Measurements from ENCODE around the gene AKAP7. TPM values are rescaled to one million over a fixed set of nuclear protein-coding genes. Genes with fewer than 3 reads are reported as not detected.

Gene AKAP7
- total and polyA plus RNA-seq, 2 donors (not counting 1 experiment from before 2014, with no cell fraction given) = 6.3 to 10.8 TPM

DNA sequence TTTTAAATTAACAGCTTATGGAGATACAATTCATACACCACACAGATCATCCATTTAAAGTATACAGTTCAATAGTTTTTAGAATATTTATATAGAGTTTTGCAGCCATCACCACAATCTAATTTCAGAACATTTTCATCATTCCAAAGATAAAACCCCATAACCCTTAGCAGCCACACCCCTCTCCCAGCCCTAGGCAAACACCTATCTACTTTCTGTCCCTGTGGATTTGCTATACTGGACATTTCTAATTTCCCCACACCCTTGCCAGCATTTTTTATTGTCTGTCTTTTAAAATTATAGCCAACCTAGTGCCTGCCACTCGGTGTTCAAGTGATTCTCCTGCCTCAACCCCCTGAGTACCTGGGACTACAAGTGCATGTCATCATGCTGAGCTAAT lies 23.0 kb upstream of the AKAP7 start:
- POLR2A ChIA-PET = no interaction called here
- Histone ChIP-seq H3K4me3 (ENCODE audit: control extremely low read depth in 1 of 5, extremely low read depth in 1 of 5, insufficient read depth in 1 of 5, low read depth in 2 of 5, low read length in 4 of 5) (no peak overlapping the region), H3K4me1 (ENCODE audit: control insufficient read depth in 2 of 2, insufficient read depth in 2 of 2, low read length in 2 of 2) (peaks cover 17% of the 10 kb centered on the region in 2 donors), H3K36me3 (replicated peaks in 1 of 2; ENCODE audit: control extremely low read depth in 1 of 2, control insufficient read depth in 1 of 2, extremely low read depth in 1 of 2, insufficient read depth in 2 of 2, low read length in 1 of 2) (no peaks in the 10 kb centered on the region), H3K27ac (ENCODE audit: low read length in 2 of 2) (no peak overlapping the region), H2AFZ (ENCODE audit: insufficient read depth, low read depth, low read length, poor library complexity, severe bottlenecking) (no peak overlapping the region), H3K4me2 (replicated peaks; ENCODE audit: low read depth, low read length, poor library complexity, severe bottlenecking) (no peak overlapping the region), H3K9me3 (ENCODE audit: control extremely low read depth in 1 of 3, control insufficient read depth in 2 of 3, insufficient read depth in 1 of 3, low read length in 2 of 3) (no peaks in the 10 kb centered on the region), H3K79me2 (ENCODE audit: control insufficient read depth, insufficient read depth, low read length) (no peaks in the 10 kb centered on the region), H3K9ac (ENCODE audit: low read length) (no peak overlapping the region), H4K20me1 (ENCODE audit: control insufficient read depth, insufficient read depth, low read length, poor library complexity, severe bottlenecking) (no peaks in the 10 kb centered on the region), H3K27me3 (replicated peaks in 1 of 4; ENCODE audit: control extremely low read depth in 1 of 4, control insufficient read depth in 3 of 4, insufficient read depth in 4 of 4, low read length in 3 of 4) (no peaks in the 10 kb centered on the region)
- TF ChIP-seq, protein P1, sequence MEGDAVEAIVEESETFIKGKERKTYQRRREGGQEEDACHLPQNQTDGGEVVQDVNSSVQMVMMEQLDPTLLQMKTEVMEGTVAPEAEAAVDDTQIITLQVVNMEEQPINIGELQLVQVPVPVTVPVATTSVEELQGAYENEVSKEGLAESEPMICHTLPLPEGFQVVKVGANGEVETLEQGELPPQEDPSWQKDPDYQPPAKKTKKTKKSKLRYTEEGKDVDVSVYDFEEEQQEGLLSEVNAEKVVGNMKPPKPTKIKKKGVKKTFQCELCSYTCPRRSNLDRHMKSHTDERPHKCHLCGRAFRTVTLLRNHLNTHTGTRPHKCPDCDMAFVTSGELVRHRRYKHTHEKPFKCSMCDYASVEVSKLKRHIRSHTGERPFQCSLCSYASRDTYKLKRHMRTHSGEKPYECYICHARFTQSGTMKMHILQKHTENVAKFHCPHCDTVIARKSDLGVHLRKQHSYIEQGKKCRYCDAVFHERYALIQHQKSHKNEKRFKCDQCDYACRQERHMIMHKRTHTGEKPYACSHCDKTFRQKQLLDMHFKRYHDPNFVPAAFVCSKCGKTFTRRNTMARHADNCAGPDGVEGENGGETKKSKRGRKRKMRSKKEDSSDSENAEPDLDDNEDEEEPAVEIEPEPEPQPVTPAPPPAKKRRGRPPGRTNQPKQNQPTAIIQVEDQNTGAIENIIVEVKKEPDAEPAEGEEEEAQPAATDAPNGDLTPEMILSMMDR (IDR thresholded peaks at IDR 0.05) = no peak
- TF ChIP-seq EZH2 (IDR thresholded peaks at IDR 0.05; ENCODE audit: borderline replicate concordance, insufficient read depth, low read depth, low read length, poor library complexity, severe bottlenecking) = no peak
- H3K4me3 Mint-ChIP-seq = no peak overlapping the region
- no peak overlapping the region for H3K27ac Mint-ChIP-seq
- H3K27me3 Mint-ChIP-seq = no peaks in the 10 kb centered on the region
- peaks cover 19% of the 10 kb centered on the region for H3K4me1 Mint-ChIP-seq
- CTCF ChIA-PET = interaction anchor here (1.2 to 11.3 kb wide), 2 partner anchors 227 to 422 kb away, joined by 4 to 316 read pairs; no protein-coding TSS in a partner anchor
- intact Hi-C loops (cut with micrococcal nuclease) = no loop called here
- H3K9me3 Mint-ChIP-seq (ENCODE audit: insufficient read depth) = no peaks in the 10 kb centered on the region
- WGBS (ENCODE audit: insufficient coverage) = no CpG with 5 or more reads among the region's 1 CpG
- DNase-seq (no peak), ATAC-seq (ENCODE audit: low read depth) (no peak)

DNA sequence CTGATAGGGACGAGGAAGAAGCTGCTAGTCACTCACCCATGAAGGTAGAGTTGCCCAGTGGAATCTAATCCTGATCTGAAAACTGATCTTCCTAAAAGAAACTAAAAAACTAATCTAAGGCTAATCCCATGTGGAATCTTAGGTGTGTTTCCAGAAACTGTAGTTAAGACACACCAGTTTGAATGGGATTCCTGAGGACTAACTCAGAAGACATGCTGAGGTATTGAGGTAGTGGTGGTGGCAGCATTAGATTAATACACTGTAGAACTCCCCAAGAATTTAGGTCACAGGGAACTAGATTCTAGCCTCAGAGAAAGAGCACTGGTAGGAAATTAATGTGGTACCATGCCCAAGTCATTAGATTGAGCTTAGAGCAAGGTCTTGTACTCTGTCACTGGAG lies 19.6 kb upstream of the AKAP7 start:
- DNase-seq = no peak
- Histone ChIP-seq H3K4me3 (ENCODE audit: control extremely low read depth in 1 of 5, extremely low read depth in 1 of 5, insufficient read depth in 1 of 5, low read depth in 2 of 5, low read length in 4 of 5) (no peak overlapping the region), H3K9ac (ENCODE audit: low read length) (no peak overlapping the region), H2AFZ (ENCODE audit: insufficient read depth, low read depth, low read length, poor library complexity, severe bottlenecking) (no peak overlapping the region), H3K27ac (ENCODE audit: low read length in 2 of 2) (no peak overlapping the region), H3K4me2 (replicated peaks; ENCODE audit: low read depth, low read length, poor library complexity, severe bottlenecking) (no peak overlapping the region), H3K9me3 (ENCODE audit: control extremely low read depth in 1 of 3, control insufficient read depth in 2 of 3, insufficient read depth in 1 of 3, low read length in 2 of 3) (no peaks in the 10 kb centered on the region), H3K79me2 (ENCODE audit: control insufficient read depth, insufficient read depth, low read length) (no peaks in the 10 kb centered on the region), H3K4me1 (ENCODE audit: control insufficient read depth in 2 of 2, insufficient read depth in 2 of 2, low read length in 2 of 2) (peaks cover 3 to 9% of the 10 kb centered on the region in 2 donors), H4K20me1 (ENCODE audit: control insufficient read depth, insufficient read depth, low read length, poor library complexity, severe bottlenecking) (no peaks in the 10 kb centered on the region), H3K36me3 (replicated peaks in 1 of 2; ENCODE audit: control extremely low read depth in 1 of 2, control insufficient read depth in 1 of 2, extremely low read depth in 1 of 2, insufficient read depth in 2 of 2, low read length in 1 of 2) (no peaks in the 10 kb centered on the region), H3K27me3 (replicated peaks in 1 of 4; ENCODE audit: control extremely low read depth in 1 of 4, control insufficient read depth in 3 of 4, insufficient read depth in 4 of 4, low read length in 3 of 4) (no peaks in the 10 kb centered on the region)
- no peak overlapping the region for H3K4me3 Mint-ChIP-seq
- TF ChIP-seq, protein P1 (IDR thresholded peaks at IDR 0.05) = no peak
- TF ChIP-seq EZH2 (IDR thresholded peaks at IDR 0.05; ENCODE audit: borderline replicate concordance, insufficient read depth, low read depth, low read length, poor library complexity, severe bottlenecking) = no peak
- ChIA-PET POLR2A (no interaction called here), CTCF (interaction anchor here (0.7 to 11.3 kb wide), 15 partner anchors 15 to 794 kb away, joined by 3 to 316 read pairs (median 6); partner anchors contain the start of gene EPB41L2)
- no peaks in the 10 kb centered on the region for H3K27me3 Mint-ChIP-seq
- ATAC-seq (ENCODE audit: low read depth) = no peak
- no peaks in the 10 kb centered on the region for H3K9me3 Mint-ChIP-seq (ENCODE audit: insufficient read depth)
- H3K27ac Mint-ChIP-seq = no peak overlapping the region
- no CpG with 5 or more reads among the region's 1 CpG for WGBS (ENCODE audit: insufficient coverage)
- intact Hi-C loops (cut with micrococcal nuclease) = loop anchor here (1.0 to 2.0 kb wide), 4 partner anchors 55 to 793 kb away; no protein-coding TSS in a partner anchor
- peaks cover 11% of the 10 kb centered on the region for H3K4me1 Mint-ChIP-seq

Measured in B cell (primary cell).